Fibroblast of skin of left biceps (primary cell): ENCODE data around the gene SLC38A11.

Source experiments
- DNase-seq, 2 experiments: peaks; one replicate each; pipeline ENCODE4 v3.0.0-alpha.2; 2013; ENCODE audit warnings: low read depth in 2 of 2

SLC38A11 gene

DNA sequence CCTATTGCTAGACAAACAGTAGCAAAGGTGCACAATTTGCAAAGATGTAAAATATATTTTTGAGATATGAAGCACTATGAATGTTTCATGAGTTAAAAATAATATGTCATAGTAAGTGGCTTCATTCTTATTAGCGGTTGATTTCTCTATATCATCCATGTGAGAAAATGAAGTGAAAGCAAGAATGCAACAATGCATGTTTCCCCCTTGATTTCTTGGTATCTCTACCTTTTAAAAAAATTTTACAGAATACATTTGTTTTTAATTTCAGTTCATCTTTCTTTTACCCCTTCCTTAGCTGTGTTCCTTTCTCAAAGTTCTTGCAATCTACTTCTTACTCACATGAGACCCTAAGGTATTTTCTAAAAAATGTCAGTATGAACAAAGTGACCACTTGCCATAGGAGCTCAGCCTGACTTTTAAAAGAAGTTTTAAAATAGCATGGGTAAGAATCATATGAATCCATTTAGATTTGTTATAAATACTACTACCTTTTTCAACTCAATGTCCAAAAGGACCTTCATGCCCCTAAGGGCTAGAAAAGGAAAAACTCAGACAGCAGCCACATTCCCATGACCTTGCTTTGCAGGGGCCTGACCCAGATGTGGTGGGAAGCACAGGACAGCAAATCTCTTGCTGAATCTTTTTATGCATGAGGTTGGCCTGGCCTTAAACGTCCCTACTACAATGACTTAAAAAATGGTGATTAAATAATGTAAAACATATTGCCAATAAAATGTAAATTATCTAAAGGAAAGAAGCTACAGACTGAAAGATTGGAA is 14.8 kb upstream of the SLC38A11 start:
- DNase-seq, result no peak

DNA sequence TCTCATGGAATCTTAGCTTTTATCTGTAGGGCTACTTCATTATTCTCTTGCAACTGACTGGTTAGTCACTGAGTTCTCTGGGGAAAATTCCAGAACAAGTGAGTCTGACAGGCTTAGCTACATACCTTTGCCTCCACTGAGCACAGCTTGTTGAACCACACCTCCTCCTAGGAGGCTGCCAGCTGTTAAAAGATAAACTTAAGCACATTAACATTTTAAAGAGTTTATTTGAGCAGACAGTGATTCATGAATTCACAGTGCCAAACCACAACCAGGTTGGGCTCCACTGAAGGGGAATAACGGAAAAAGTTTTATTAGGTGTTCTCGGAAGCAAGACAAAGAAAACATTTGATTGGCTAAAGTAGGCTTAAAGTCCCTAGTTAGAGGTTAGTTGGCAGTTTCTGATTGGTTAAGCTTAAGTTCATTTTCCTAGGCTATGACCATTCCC is 12.5 kb upstream of the SLC38A11 start:
- no peak for DNase-seq

DNA sequence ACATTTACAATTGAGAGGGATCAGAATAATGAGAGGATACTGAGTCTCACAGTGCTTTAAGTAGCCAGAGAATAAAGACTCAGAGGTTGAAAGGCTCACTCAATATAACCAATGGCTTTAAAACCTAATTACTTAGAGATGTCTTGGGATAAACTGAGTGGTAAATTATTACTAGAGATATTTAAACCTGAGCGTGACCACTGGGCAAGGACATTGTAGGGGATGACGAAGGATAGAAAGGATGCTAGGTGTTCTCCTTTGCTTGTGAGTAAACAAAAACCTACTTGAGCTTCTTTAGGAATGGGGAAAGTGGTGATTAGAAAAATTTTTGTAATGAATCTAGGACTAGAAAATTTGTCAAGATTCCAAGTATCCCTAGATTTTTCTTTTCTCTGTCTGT is 12.0 kb upstream of the SLC38A11 start:
- no peak for DNase-seq

DNA sequence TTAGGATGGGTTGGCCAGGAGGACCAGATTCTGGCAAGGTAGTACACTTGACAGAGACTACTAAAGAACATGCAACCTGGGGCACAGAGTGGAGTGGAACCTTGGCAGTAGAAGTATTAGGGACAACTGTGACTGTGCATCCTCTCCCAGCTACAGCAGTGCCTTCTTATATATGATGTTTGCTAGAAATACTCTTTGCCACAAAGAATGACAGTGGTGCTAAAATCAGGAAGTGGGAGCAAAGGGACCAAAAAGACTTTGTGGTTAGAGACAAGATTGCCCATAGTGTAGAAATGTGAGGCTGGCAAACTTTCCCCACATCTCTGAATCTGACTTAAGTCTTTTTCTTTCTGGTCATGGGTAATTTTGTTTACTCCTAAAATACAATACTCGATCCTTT is 9.4 kb upstream of the SLC38A11 start:
- DNase-seq, result no peak

DNA sequence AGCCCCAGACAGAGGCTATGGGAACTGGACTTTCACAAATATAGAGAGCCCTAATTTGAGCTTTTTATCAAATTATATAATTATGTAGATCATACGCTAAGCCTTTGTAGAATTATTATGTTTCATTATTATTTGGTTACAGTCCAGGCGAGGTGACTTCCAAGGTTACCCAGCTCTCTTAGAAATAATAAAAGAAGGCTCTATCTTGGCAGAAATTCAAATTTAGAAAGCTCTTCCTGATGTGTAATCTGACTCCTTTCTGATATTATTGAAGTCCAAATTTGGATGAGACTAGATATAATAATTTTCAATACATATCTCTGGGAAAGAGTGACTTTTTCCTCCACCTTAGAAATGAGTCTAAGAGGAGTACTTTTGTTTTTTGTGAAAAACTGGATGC is 4.8 kb upstream of the SLC38A11 start:
- no peak for DNase-seq

DNA sequence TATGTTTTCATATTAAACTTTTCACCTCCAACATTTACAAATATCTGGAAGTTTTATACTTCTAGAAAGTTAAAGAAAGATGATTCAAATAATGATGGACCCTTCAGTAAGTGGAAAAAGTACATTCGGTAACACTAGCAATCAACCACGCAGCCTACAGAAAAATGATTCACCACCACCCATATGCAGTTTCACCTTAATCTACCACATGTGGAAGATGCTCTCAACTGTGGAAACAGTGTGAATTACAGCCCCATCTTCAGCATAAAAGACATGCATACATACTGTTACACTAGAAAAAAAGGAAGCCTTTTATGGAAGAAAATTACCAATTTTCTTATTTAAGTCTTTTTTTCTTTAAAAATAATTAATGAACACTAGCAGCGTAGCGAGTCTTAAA is 1.1 kb downstream of the SLC38A11 start:
- no peak for DNase-seq

DNA sequence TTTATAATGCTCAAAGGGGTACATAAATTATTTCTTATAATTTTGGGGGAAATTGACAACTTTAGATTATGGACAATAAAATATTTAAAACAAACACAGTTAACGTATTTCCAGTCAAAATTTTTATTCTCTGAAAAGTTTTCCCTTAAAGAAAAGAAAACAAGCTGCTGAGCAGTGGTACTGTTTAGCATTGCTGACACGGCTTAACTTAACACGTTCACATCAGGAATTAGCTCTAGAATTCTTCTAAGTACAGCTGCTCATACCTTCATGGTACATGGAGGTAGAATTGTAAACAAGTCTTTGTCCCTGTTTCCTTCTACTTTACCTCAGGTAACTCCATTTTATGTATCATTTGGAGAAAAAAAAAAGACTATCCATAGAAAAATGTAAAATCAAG is 2.0 kb downstream of the SLC38A11 start:
- DNase-seq, result no peak

DNA sequence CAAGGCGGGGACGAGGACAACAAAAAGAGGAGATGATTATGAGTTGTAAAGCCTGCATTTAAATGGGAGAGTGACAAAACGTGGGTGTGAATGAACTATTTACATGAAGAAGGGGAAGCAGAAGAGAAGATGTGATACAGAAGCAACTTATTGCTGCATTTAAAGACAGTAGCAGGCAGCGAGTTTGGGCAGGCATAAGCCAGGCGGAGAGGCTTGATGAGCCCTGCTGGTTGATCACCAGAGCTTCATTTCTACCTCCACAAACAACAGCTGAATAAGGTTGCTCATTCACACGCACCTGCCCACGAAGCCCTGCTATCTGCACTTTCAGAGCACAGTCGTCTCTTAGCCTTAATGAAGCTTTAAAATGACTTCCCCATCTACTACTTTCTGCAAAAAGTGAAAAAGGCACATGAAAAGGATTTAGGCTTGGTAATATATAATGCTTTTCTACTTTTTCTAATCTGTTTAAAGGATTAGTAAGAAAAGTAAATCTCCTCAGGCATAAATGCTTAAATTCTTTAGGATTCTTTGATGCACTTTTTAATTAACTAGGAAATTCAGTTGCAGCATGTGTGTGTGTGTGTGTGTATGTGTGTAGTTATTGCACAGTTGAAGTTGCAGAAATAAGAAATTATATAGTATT is 3.1 kb downstream of the SLC38A11 start:
- DNase-seq, result no peak

DNA sequence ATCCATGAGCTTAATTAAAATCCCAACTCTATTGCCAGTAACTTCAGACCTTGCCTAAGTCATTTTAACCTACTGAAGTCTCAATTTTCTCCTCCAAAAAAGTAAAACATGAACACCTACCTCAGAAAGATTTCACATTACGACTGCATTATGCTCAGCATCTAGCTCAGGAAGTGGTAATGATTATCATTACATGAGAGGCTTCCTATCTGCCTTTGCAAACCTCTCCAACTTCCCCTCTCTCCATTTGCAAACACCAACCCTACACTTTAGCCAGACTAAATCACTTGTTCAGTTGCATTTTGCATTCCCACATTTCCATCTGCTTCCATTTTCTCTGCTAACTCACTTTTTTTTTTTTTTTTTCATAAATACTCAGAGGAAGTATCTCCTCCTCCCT is 6.8 kb downstream of the SLC38A11 start:
- DNase-seq, result no peak

DNA sequence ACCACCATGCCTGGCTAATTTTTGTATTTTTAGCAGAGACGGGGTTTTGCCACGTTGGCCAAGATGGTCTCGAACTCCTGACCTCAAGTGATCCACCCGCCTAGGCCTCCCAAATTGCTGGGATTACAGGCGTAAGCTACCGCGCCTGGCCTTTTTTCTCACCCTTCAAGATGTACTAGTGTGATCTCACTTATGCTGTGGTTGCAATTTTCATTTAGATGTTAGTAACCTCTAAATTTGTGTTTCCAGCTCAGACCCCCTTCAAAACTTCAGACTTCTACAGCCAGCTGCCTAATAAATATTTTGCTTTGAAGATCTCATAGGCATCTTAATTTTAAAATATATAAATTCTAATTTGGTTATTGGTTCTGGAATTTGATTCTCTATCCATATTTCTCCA is 8.0 kb downstream of the SLC38A11 start:
- no peak for DNase-seq

DNA sequence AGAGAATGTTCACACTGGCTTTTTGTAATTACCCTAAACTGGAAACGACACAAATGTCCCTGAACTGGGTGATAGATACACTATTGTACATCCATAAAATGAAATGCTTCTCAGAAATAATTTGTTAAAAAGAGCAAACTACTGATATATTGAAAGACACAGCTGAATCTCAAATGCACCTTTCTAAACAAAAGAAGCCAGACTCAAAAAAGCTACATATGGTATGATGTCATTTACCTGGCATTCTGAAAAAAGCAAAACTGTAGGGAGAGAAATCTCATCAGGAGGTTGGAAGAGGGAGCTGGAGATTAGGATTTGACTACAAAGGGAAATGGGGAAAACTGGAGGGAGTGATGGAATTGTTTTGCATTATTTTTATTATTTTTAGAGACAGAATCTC is 12.0 kb downstream of the SLC38A11 start:
- DNase-seq, result no peak

DNA sequence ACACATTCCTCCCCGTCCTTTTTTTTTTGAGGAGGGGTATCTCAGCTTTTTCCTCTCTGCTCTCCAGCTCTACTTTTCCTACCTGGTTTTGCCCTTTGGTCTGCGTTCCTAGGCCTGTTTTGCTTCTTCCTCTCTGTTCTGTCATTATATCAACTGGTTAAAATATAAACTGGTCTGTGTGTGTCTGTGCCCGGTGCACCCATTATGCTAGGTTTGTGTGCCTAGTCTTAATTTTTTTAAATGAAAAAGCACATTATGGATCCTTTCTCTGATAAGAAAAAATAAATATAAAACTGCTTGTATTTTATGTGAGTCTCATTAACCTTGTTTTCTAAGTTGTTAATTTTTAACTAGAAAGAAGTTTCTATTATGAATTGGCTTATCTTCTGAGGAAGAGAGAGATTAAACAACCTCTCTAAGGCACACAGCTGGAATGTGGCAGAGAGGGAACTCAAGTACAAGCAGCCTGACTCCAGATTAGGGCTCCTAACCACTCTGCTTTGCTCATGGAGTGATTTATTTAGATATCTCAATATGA is 17.4 kb downstream of the SLC38A11 start:
- no peak for DNase-seq

DNA sequence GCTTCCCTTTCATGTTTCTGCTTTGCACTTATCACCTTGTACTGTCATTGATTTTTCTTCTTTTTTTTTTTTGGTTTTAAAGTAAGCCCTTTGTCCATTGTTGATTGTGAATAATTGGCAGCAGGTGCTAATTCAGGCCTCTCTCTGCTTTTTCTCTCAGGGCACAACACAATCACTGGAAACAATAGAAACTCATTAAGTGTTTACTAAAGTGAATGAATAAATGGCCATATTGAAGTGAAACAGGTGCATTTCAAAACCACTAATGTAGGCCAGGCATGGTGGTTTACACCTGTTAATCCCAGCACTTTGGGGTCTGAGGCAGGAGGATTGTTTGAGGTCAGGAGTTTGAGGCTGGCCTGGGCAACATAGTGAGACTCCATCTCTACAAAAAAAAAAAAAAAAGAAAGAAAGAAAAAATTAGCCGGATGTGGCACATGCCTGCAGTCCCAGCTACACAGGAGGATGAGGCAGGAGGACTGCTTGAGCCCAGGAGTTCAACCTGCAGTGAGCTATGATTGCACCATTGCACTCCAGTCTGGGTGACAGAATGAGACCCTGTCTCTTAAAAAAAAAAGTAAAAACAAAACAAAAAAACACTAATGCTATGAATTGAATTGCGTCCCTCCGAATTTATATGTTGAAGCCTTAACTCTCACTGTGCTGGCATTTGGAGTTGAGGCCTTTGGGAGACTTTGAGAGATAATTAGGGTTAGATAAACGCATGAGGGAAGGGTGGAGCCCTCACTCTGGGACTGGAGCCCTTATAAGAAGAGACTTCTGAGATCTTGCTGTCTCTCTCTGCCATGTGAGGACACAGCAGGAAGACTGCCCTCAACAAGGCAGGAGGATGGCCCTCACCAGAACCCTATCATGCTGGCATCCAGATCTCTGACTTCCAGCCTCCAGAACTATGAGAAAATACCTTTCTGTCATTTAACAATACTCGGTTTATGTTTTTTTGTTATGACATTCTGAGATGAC is 19.9 kb downstream of the SLC38A11 start:
- no peak for DNase-seq

DNA sequence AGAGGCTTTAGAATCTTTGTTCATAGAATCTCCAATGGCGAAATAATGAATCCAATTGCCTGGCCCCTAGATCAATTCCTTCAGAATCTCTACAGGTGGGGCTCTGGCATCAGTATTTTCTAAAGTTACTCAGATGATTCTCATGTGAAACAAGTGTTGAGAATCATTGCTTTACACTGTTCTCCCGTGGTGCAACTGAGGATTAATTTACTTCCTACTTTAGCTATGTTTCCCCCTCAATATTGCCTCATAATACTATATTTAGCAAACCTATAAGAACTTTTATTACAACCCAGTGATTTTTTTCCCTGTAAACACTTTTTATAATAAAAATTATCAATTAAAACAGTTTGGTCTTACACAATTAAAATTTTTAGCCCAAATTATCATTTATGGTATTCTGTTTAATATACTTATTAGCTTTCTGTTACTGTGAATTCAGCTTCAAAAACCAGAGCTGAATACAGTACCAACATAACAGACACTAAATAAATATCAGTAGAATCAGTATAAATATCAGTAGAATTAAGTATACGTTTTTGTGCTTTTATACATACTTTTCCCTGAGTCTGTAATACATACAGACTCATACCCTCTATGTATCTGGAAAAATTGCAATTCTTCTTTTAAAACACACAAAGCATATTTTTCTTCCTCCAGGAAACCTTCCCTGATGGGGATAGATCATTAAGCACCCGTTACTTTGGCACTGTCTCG is 20.8 kb downstream of the SLC38A11 start:
- DNase-seq, result no peak

DNA sequence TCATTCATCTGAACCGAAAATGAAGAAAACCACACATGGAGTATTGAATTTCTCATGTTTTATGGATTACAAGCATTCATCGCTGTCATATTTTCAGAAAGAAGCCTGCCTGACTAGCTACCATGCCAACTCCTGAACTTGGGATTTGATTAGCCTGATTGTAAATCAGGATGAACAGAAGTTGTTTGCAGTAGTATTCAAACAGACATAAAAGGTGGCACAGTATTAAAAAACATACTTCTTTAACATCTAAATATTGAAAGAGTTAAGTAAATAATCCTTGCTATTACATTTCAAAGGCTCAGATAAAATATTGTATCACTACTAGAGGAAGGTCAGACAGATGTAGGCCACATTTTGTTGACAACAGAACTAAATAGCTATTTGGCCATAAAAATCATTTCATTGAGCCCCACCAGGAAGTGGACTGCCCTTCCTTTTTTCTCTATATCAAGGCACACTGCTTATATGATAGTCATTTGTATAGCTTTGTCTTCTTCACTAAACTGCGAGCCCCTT is 21.6 kb downstream of the SLC38A11 start:
- DNase-seq, result no peak

DNA sequence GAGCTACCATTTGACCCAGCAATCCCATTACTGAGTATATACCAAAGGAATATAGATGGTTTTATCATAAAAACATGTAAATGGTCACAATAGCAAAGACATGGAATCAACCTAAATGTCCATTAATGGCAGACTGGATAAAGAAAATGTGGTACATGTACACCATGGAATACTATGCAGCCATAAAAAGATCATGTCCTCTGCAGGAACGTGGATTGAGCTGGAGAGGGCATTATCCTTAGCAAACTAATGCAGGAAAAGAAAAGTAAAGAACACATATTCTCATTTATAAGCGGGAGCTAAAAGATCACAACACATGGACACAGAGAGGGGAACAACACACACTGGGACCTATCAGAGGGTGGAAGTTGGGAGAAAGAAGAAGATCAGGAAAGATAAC is 22.9 kb downstream of the SLC38A11 start:
- no peak for DNase-seq

DNA sequence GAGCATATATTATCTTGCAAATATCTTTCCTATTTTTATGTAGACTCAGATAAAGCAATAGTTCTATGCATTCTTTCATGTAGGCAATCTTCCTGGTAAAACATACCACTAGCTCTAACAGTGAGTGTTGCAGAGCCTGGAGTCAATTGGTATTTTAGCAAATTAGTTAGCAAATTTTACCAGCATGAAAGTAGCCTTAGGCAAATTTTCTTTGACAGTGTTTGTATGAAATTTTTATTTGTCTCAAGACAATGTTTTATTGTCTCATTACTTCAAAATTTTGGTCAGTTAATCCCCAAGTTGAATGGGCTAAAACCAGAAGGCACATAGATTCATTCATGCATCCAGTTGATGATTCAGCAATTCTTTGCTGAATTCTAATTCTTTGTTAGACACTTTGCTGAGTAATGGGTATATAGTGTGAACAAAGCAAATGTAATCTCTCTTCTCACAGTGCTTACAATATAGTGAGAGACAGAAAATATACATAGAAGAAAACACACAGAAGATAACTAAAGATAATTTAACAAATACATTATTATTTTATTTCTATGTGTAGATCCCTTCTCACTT is 27.1 kb downstream of the SLC38A11 start:
- DNase-seq, result no peak

DNA sequence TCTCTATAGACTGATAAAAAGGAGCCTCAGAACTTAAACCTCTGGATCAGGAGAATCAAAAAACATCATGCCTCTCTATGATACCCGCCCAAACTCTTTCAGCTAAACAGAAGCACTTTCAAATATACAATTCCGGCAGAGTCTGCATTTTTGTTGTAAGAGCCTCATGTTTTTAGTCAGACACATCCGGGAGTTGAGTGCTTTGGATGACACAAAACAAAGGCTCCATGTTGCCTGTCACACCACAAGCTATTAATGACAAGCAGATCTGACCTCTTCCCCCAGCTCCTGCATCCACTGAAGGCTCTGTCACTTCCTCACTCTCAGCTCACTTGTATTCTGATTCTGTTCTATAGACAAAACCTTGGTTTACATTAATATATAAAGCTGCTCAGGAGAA is 33.2 kb downstream of the SLC38A11 start:
- DNase-seq, result no peak

DNA sequence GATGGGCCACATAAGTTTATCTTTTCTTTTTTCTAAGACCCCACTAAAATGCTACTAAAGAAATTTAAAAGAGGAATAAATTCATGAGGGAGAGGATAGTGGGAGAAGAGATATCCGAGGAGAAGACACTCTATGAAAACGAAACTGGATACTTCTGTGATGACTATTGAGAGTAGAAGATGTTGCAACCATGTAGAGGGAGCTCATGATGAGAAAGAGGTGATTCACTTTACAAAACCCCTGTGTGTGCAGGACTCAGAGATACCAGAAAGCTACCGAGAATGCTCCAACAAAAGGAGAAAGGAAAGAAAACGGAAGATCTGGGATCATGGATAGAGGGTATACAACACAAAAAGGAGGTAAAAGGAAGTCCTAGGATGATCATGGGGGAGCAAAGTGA is 34.9 kb downstream of the SLC38A11 start:
- DNase-seq, result peak; percentile 82 to 84

DNA sequence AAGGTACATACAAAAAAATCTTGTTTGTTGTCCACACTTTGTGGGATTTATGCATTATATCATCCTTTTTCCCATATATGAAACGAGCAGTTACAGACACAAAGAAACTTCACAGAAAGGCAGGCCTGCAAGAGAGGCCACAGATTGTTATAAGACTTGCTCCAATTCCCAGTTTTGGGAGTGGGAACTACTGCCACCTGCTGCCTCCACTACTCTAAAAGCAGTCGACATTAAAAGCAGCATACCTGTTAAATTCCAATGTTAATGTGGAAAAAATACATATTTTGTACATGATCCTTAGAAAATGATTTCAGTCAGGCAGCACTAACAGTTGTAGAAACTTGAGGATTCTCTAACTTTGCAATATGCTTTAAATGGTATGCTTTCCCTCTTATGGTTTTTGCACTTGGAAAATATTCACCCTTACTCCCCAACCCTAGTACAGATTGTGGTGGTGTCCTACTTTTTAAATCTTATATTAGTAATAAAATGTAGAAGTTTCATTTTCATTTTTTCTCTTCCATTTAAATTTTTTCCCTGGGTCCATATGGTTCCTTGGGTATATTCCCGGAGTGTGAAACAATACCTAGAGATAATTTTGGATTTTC is 37.9 kb downstream of the SLC38A11 start:
- no peak for DNase-seq
